ENCODE results near the gene NAV3.
"Not testable (repeated sequence)": the region's sequence is repeated elsewhere in the genome, so short reads cannot be mapped to it uniquely, and the experiment has no call there.

The NAV3 gene

GRCh38 chr12:78101113-78101876, 270.6 kb downstream of the NAV3 start:
- TF ChIP-seq ZNF274 (IDR thresholded peaks at IDR 0.05; ENCODE audit: low read depth, low read length): no peak

GRCh38 chr12:78101946-78102635, 271.4 kb downstream of the NAV3 start:
- TF ChIP-seq ZNF274 (IDR thresholded peaks at IDR 0.05; ENCODE audit: low read depth, low read length): no peak
- H3K4me3 ChIP-seq (ENCODE audit: low read length): no peak overlapping the region

More at GRCh38 chr12:78101113-78101876, 270.6 kb downstream of the NAV3 start:
- H3K4me3 ChIP-seq (ENCODE audit: low read length): no peak overlapping the region

GRCh38 chr12:78102801-78103200, 272.1 kb downstream of the NAV3 start:
- H3K4me3 ChIP-seq (ENCODE audit: low read length): not testable (repeated sequence)

- TF ChIP-seq ZNF274 (IDR thresholded peaks at IDR 0.05; ENCODE audit: low read depth, low read length): no peak
- H3K4me3 ChIP-seq (ENCODE audit: low read length): no peak overlapping the region
These were observed 285.2 kb downstream of the NAV3 start for GRCh38 chr12:78115889-78116288.

- no peak overlapping the region for H3K4me3 ChIP-seq (ENCODE audit: low read length)
- no peak for TF ChIP-seq ZNF274 (IDR thresholded peaks at IDR 0.05; ENCODE audit: low read depth, low read length)
These were observed 287.3 kb downstream of the NAV3 start for GRCh38 chr12:78118036-78118435.

GRCh38 chr12:78118486-78118885, 287.8 kb downstream of the NAV3 start:
- TF ChIP-seq ZNF274 (IDR thresholded peaks at IDR 0.05; ENCODE audit: low read depth, low read length): no peak
- H3K4me3 ChIP-seq (ENCODE audit: low read length): no peak overlapping the region

- H3K4me3 ChIP-seq (ENCODE audit: low read length): no peak overlapping the region
- TF ChIP-seq ZNF274 (IDR thresholded peaks at IDR 0.05; ENCODE audit: low read depth, low read length): no peak
These were observed 288.7 kb downstream of the NAV3 start for GRCh38 chr12:78119351-78119918.

GRCh38 chr12:78120306-78120705, 289.6 kb downstream of the NAV3 start:
- no peak overlapping the region for H3K4me3 ChIP-seq (ENCODE audit: low read length)
- TF ChIP-seq ZNF274 (IDR thresholded peaks at IDR 0.05; ENCODE audit: low read depth, low read length): no peak

- no peak overlapping the region for H3K4me3 ChIP-seq (ENCODE audit: low read length)
These were observed 290.3 kb downstream of the NAV3 start for GRCh38 chr12:78120866-78121560.

GRCh38 chr12:78121969-78122610, 291.4 kb downstream of the NAV3 start:
- TF ChIP-seq ZNF274 (IDR thresholded peaks at IDR 0.05; ENCODE audit: low read depth, low read length): no peak
- no peak overlapping the region for H3K4me3 ChIP-seq (ENCODE audit: low read length)

More at GRCh38 chr12:78120866-78121560, 290.3 kb downstream of the NAV3 start:
- TF ChIP-seq ZNF274 (IDR thresholded peaks at IDR 0.05; ENCODE audit: low read depth, low read length): no peak

- no peak for TF ChIP-seq ZNF274 (IDR thresholded peaks at IDR 0.05; ENCODE audit: low read depth, low read length)
- H3K4me3 ChIP-seq (ENCODE audit: low read length): no peak overlapping the region
These were observed 297.5 kb downstream of the NAV3 start for GRCh38 chr12:78128211-78128610.

- TF ChIP-seq ZNF274 (IDR thresholded peaks at IDR 0.05; ENCODE audit: low read depth, low read length): no peak
These were observed 313.0 kb downstream of the NAV3 start for GRCh38 chr12:78143717-78144116.

GRCh38 chr12:78145398-78145797, 314.7 kb downstream of the NAV3 start:
- TF ChIP-seq ZNF274 (IDR thresholded peaks at IDR 0.05; ENCODE audit: low read depth, low read length): no peak
- no peak overlapping the region for H3K4me3 ChIP-seq (ENCODE audit: low read length)

More at GRCh38 chr12:78143717-78144116, 313.0 kb downstream of the NAV3 start:
- no peak overlapping the region for H3K4me3 ChIP-seq (ENCODE audit: low read length)

- no peak overlapping the region for H3K4me3 ChIP-seq (ENCODE audit: low read length)
- no peak for TF ChIP-seq ZNF274 (IDR thresholded peaks at IDR 0.05; ENCODE audit: low read depth, low read length)
These were observed 315.7 kb downstream of the NAV3 start for GRCh38 chr12:78146365-78146772.

Measured in GM08714 (cell line).